ENCODE measurements around the gene RNF220.

RNF220 gene

GRCh38 chr1:44610527-44611148, 205.6 kb downstream of the RNF220 start:
- DNase-seq (ENCODE audit: low read depth in 2 of 2), result no peak

GRCh38 chr1:44611419-44611818, 206.4 kb downstream of the RNF220 start:
- DNase-seq (ENCODE audit: low read depth in 2 of 2), result no peak

- DNase-seq (ENCODE audit: low read depth in 2 of 2), result no peak
Measured at GRCh38 chr1:44611866-44612265, 206.8 kb downstream of the RNF220 start.

GRCh38 chr1:44613941-44614340, 208.9 kb downstream of the RNF220 start:
- no peak for DNase-seq (ENCODE audit: low read depth in 2 of 2)

- no peak for DNase-seq (ENCODE audit: low read depth in 2 of 2)
Measured at GRCh38 chr1:44616284-44616990, 211.4 kb downstream of the RNF220 start.

- DNase-seq (ENCODE audit: low read depth in 2 of 2), result no peak
Measured at GRCh38 chr1:44616991-44617702, 212.1 kb downstream of the RNF220 start.

- no peak for DNase-seq (ENCODE audit: low read depth in 2 of 2)
Measured at GRCh38 chr1:44617703-44618029, 212.6 kb downstream of the RNF220 start.

- no peak for DNase-seq (ENCODE audit: low read depth in 2 of 2)
Measured at GRCh38 chr1:44619261-44619900, 214.3 kb downstream of the RNF220 start.

GRCh38 chr1:44620072-44620471, 215.0 kb downstream of the RNF220 start:
- no peak for DNase-seq (ENCODE audit: low read depth in 2 of 2)

GRCh38 chr1:44621841-44622286, 216.8 kb downstream of the RNF220 start:
- DNase-seq (ENCODE audit: low read depth in 2 of 2), result no peak

GRCh38 chr1:44624268-44624901, 219.3 kb downstream of the RNF220 start:
- DNase-seq (ENCODE audit: low read depth in 2 of 2), result no peak

GRCh38 chr1:44625348-44625747, 220.3 kb downstream of the RNF220 start:
- no peak for DNase-seq (ENCODE audit: low read depth in 2 of 2)

- DNase-seq (ENCODE audit: low read depth in 2 of 2), result no peak
Measured at GRCh38 chr1:44628962-44629756, 224.1 kb downstream of the RNF220 start.

GRCh38 chr1:44630116-44630515, 225.1 kb downstream of the RNF220 start:
- DNase-seq (ENCODE audit: low read depth in 2 of 2), result no peak

- DNase-seq (ENCODE audit: low read depth in 2 of 2), result no peak
Measured at GRCh38 chr1:44631333-44631646, 226.2 kb downstream of the RNF220 start.

GRCh38 chr1:44631647-44632539, 226.8 kb downstream of the RNF220 start:
- peak; percentile 84 to 87 for DNase-seq (ENCODE audit: low read depth in 2 of 2)

- no peak for DNase-seq (ENCODE audit: low read depth in 2 of 2)
Measured at GRCh38 chr1:44632598-44632997, 227.5 kb downstream of the RNF220 start.

GRCh38 chr1:44634606-44635189, 229.6 kb downstream of the RNF220 start:
- DNase-seq (ENCODE audit: low read depth in 2 of 2), result no peak

GRCh38 chr1:44635439-44635838, 230.4 kb downstream of the RNF220 start:
- no peak for DNase-seq (ENCODE audit: low read depth in 2 of 2)
